ENCODE results near the gene KRT77.
"Not testable (repeated sequence)": the region's sequence is repeated elsewhere in the genome, so short reads cannot be mapped to it uniquely, and the experiment has no call there.

KRT77 gene

GRCh38 chr12:52721838-52722470 is 18.6 kb upstream of the KRT77 start:
- DNase-seq, result no peak

GRCh38 chr12:52720365-52720886 is 17.1 kb upstream of the KRT77 start:
- DNase-seq, result no peak

- no peak for DNase-seq
Observed at GRCh38 chr12:52716061-52716460, 12.7 kb upstream of the KRT77 start.

GRCh38 chr12:52715416-52715815 is 12.1 kb upstream of the KRT77 start:
- no peak for DNase-seq

GRCh38 chr12:52714887-52715281 is 11.6 kb upstream of the KRT77 start:
- DNase-seq, result no peak

GRCh38 chr12:52713960-52714886 is 10.9 kb upstream of the KRT77 start:
- no peak for DNase-seq

GRCh38 chr12:52712122-52712521 is 8.8 kb upstream of the KRT77 start:
- not testable (repeated sequence) for DNase-seq

- DNase-seq, result no peak
Observed at GRCh38 chr12:52710730-52711129, 7.4 kb upstream of the KRT77 start.

- DNase-seq, result no peak
Observed at GRCh38 chr12:52708010-52708409, 4.7 kb upstream of the KRT77 start.

GRCh38 chr12:52704464-52704863 is 1.1 kb upstream of the KRT77 start:
- DNase-seq, result no peak

GRCh38 chr12:52703878-52704277 is 554 bp upstream of the KRT77 start:
- DNase-seq, result no peak

- no peak for DNase-seq
Observed at GRCh38 chr12:52702338-52702737, 986 bp downstream of the KRT77 start.

GRCh38 chr12:52701281-52701680 is 2.0 kb downstream of the KRT77 start:
- no peak for DNase-seq

- no peak for DNase-seq
Observed at GRCh38 chr12:52699960-52700359, 3.4 kb downstream of the KRT77 start.

GRCh38 chr12:52699373-52699772 is 4.0 kb downstream of the KRT77 start:
- DNase-seq, result no peak

GRCh38 chr12:52698651-52699340 is 4.5 kb downstream of the KRT77 start:
- DNase-seq, result no peak

GRCh38 chr12:52697058-52697582 is 6.2 kb downstream of the KRT77 start:
- no peak for DNase-seq

GRCh38 chr12:52696588-52696987 is 6.7 kb downstream of the KRT77 start:
- DNase-seq, result no peak

GRCh38 chr12:52695039-52695438 is 8.3 kb downstream of the KRT77 start:
- DNase-seq, result no peak

- DNase-seq, result no peak
Observed at GRCh38 chr12:52694151-52694550, 9.2 kb downstream of the KRT77 start.

GRCh38 chr12:52693261-52693660 is 10.1 kb downstream of the KRT77 start:
- DNase-seq, result no peak

GRCh38 chr12:52692254-52692653 is 11.1 kb downstream of the KRT77 start:
- no peak for DNase-seq

GRCh38 chr12:52691841-52692150 is 11.5 kb downstream of the KRT77 start:
- DNase-seq, result no peak

All from NCI-H1436 (cell line).